Measurements from ENCODE around the gene TEX14.

The TEX14 gene

GRCh38 chr17:58510075-58510474 is 181.8 kb downstream of the TEX14 start:
- no peak for DNase-seq (ENCODE audit: low read depth, low spot score)
- H3K27ac ChIP-seq: no peak overlapping the region

GRCh38 chr17:58508341-58509067 is 183.3 kb downstream of the TEX14 start:
- no peak overlapping the region for H3K27ac ChIP-seq
- DNase-seq (ENCODE audit: low read depth, low spot score): no peak

GRCh38 chr17:58507123-58507634 is 184.7 kb downstream of the TEX14 start:
- H3K27ac ChIP-seq: no peak overlapping the region
- no peak for DNase-seq (ENCODE audit: low read depth, low spot score)
